ENCODE results near the gene ST7L.
A peak's percentile ranks its signal among the peaks of the same experiment; 100 is the strongest.

Gene ST7L

DNA sequence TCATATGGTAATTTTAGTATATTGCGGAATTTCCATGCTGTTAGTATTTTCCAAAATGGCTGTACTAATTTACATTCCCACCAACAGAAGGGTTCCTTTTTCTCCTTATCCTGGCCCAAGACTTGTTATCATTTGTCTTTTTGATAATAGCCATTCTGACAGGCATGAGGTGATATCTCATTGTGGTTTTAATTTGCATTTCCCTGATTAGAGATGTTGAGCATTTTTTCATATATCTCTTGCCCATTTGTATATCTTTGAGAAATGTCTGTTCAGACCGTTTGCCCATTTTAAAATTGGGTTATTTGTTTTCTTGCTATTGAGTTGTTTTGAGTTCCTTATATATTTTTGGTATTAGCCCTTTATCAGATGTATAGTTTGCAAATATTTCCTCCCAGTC, 14.7 kb upstream of the ST7L start:
- Histone ChIP-seq H3K23ac (ENCODE audit: low read length) (no peak overlapping the region), H2BK120ac (ENCODE audit: insufficient read depth, low read length, poor library complexity) (no peak overlapping the region), H2BK5ac (ENCODE audit: low read depth, low read length, poor library complexity) (no peak overlapping the region), H3K18ac (ENCODE audit: low read length) (no peak overlapping the region), H2AK5ac (ENCODE audit: low read length) (no peak overlapping the region), H4K12ac (ENCODE audit: low read depth, low read length) (no peak overlapping the region), H3K9ac (ENCODE audit: low read length) (no peak overlapping the region), H2BK12ac (ENCODE audit: low read length) (no peak overlapping the region), H4K91ac (ENCODE audit: low read depth, low read length) (no peak overlapping the region), H4K8ac (ENCODE audit: low read depth, low read length) (no peak overlapping the region), H3K4ac (ENCODE audit: low read depth, low read length) (no peak overlapping the region), H3K14ac (ENCODE audit: low read length) (no peak overlapping the region), H3K27ac (ENCODE audit: low read depth, low read length) (no peak overlapping the region), H3K4me2 (ENCODE audit: low read length) (no peak overlapping the region), H3K27me3 (ENCODE audit: insufficient read depth, low read length) (no peaks in the 10 kb centered on the region), H3K4me1 (ENCODE audit: control insufficient read depth in 1 of 2, insufficient read depth in 2 of 2, low read length in 2 of 2) (peaks cover 4 to 6% of the 10 kb centered on the region in 2 experiments), H2AFZ (ENCODE audit: insufficient read depth, low read length, poor library complexity) (no peak overlapping the region), H3K79me1 (ENCODE audit: low read length) (no peaks in the 10 kb centered on the region), H3K9me3 (ENCODE audit: insufficient read depth, low read depth, low read length) (no peaks in the 10 kb centered on the region), H3K79me2 (ENCODE audit: control insufficient read depth, insufficient read depth, low read length, poor library complexity) (peaks cover 7% of the 10 kb centered on the region), H3K36me3 (ENCODE audit: control insufficient read depth in 1 of 2, insufficient read depth in 2 of 2, low read length in 2 of 2) (peaks cover 2% of the 10 kb centered on the region in 2 experiments), H3K4me3 (ENCODE audit: low read depth, low read length) (no peak overlapping the region)
- no CpG with 5 or more reads among the region's 2 CpGs for WGBS (ENCODE audit: extremely low coverage, insufficient coverage, insufficient read length)
- no peak for DNase-seq

DNA sequence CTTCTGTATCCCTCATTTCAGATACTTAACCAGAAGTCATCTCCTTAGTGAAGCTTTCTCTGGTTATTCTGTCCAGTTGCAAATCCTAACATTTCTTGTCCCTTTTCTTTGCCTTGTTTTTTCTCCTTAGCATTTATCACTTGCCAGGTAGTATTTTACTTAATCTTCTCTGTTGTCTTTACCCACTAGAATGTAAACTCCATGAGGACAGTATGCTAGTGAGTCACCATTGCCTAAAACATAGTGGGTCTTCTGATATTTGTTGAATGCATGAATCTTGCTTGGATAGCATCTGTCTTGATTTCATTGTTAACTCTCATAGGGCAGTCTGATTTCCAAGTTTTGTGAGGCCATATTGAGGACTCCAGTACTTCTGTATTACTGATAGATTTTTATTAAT, 10.3 kb upstream of the ST7L start:
- DNase-seq, result no peak
- no peak overlapping the region for H2BK12ac ChIP-seq (ENCODE audit: low read length)
- no peak overlapping the region for H3K27ac ChIP-seq (ENCODE audit: low read depth, low read length)
- peak overlapping the region; percentile 79 for H3K4ac ChIP-seq (ENCODE audit: low read depth, low read length)
- H3K4me1 ChIP-seq (ENCODE audit: control insufficient read depth in 1 of 2, insufficient read depth in 2 of 2, low read length in 2 of 2), result peaks cover 0 to 2% of the 10 kb centered on the region in 2 experiments
- H3K27me3 ChIP-seq (ENCODE audit: insufficient read depth, low read length), result no peaks in the 10 kb centered on the region
- no peak overlapping the region for H2BK5ac ChIP-seq (ENCODE audit: low read depth, low read length, poor library complexity)
- H4K91ac ChIP-seq (ENCODE audit: low read depth, low read length), result no peak overlapping the region
- no peaks in the 10 kb centered on the region for H3K79me1 ChIP-seq (ENCODE audit: low read length)
- H3K36me3 ChIP-seq (ENCODE audit: control insufficient read depth in 1 of 2, insufficient read depth in 2 of 2, low read length in 2 of 2), result peaks cover 4 to 6% of the 10 kb centered on the region in 2 experiments
- no peak overlapping the region for H3K18ac ChIP-seq (ENCODE audit: low read length)
- H2AK5ac ChIP-seq (ENCODE audit: low read length), result no peak overlapping the region
- no peak overlapping the region for H2BK120ac ChIP-seq (ENCODE audit: insufficient read depth, low read length, poor library complexity)
- H3K79me2 ChIP-seq (ENCODE audit: control insufficient read depth, insufficient read depth, low read length, poor library complexity), result peaks cover 11% of the 10 kb centered on the region
- no peak overlapping the region for H3K4me3 ChIP-seq (ENCODE audit: low read depth, low read length)
- no peak overlapping the region for H4K12ac ChIP-seq (ENCODE audit: low read depth, low read length)
- H4K8ac ChIP-seq (ENCODE audit: low read depth, low read length), result no peak overlapping the region
- no peak overlapping the region for H3K9ac ChIP-seq (ENCODE audit: low read length)
- H3K23ac ChIP-seq (ENCODE audit: low read length), result no peak overlapping the region
- H2AFZ ChIP-seq (ENCODE audit: insufficient read depth, low read length, poor library complexity), result no peak overlapping the region
- H3K14ac ChIP-seq (ENCODE audit: low read length), result no peak overlapping the region
- no peaks in the 10 kb centered on the region for H3K9me3 ChIP-seq (ENCODE audit: insufficient read depth, low read depth, low read length)
- no peak overlapping the region for H3K4me2 ChIP-seq (ENCODE audit: low read length)

DNA sequence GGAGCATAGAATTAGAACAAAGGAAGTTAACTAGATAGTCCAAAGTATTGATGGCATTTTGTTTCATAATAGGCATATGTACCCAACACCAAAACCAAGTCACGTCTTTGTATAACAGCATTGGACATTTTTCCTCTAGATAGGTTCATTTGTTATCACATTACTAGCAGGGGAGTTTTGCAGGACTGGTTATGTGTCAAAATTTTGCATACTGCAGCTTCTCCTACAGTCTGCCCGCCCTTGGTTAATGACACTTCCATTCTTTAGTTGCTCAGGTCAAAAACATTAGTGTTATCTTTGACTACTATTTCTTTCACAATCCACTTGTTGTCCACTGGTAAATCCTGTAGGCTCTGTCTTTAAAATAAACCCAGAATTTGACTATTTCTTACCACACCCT, 9.6 kb upstream of the ST7L start:
- no peak overlapping the region for H4K12ac ChIP-seq (ENCODE audit: low read depth, low read length)
- WGBS (ENCODE audit: extremely low coverage, insufficient coverage, insufficient read length), result no CpG with 5 or more reads among the region's 2 CpGs
- no peaks in the 10 kb centered on the region for H3K9me3 ChIP-seq (ENCODE audit: insufficient read depth, low read depth, low read length)
- no peak overlapping the region for H2AFZ ChIP-seq (ENCODE audit: insufficient read depth, low read length, poor library complexity)
- no peak overlapping the region for H2AK5ac ChIP-seq (ENCODE audit: low read length)
- no peak overlapping the region for H3K27ac ChIP-seq (ENCODE audit: low read depth, low read length)
- H2BK5ac ChIP-seq (ENCODE audit: low read depth, low read length, poor library complexity), result no peak overlapping the region
- H3K4me2 ChIP-seq (ENCODE audit: low read length), result no peak overlapping the region
- peak overlapping the region; percentile 79 for H3K4ac ChIP-seq (ENCODE audit: low read depth, low read length)
- DNase-seq, result peak; percentile 17 to 57
- no peak overlapping the region for H3K9ac ChIP-seq (ENCODE audit: low read length)
- H3K79me1 ChIP-seq (ENCODE audit: low read length), result no peaks in the 10 kb centered on the region
- peaks cover 4 to 6% of the 10 kb centered on the region in 2 experiments for H3K36me3 ChIP-seq (ENCODE audit: control insufficient read depth in 1 of 2, insufficient read depth in 2 of 2, low read length in 2 of 2)
- no peaks in the 10 kb centered on the region for H3K27me3 ChIP-seq (ENCODE audit: insufficient read depth, low read length)
- no peak overlapping the region for H2BK12ac ChIP-seq (ENCODE audit: low read length)
- H4K91ac ChIP-seq (ENCODE audit: low read depth, low read length), result no peak overlapping the region
- no peak overlapping the region for H3K14ac ChIP-seq (ENCODE audit: low read length)
- H3K23ac ChIP-seq (ENCODE audit: low read length), result no peak overlapping the region
- no peak overlapping the region for H3K18ac ChIP-seq (ENCODE audit: low read length)
- H3K4me3 ChIP-seq (ENCODE audit: low read depth, low read length), result no peak overlapping the region
- H4K8ac ChIP-seq (ENCODE audit: low read depth, low read length), result no peak overlapping the region
- peaks cover 0 to 2% of the 10 kb centered on the region in 2 experiments for H3K4me1 ChIP-seq (ENCODE audit: control insufficient read depth in 1 of 2, insufficient read depth in 2 of 2, low read length in 2 of 2)
- no peak overlapping the region for H2BK120ac ChIP-seq (ENCODE audit: insufficient read depth, low read length, poor library complexity)
- peaks cover 11% of the 10 kb centered on the region for H3K79me2 ChIP-seq (ENCODE audit: control insufficient read depth, insufficient read depth, low read length, poor library complexity)

DNA sequence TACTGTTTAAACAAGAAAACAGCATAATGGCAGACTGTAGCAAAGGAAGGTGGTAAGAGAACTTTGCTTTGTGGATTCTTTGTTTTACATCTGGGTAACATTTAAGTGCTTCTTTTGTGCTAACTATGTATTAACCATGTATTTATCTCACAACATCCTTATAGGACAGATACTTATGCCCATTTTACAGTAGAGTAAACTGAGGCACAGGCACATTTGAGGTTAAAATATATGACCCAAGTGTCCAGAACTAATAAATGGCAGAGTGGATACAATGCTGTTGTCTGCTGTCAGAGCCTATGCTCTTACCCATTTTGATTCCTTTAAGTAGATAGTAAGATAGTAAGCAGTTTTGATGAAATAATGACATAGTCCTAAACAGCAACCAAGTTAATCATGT, 7.9 kb upstream of the ST7L start:
- H3K4me3 ChIP-seq (ENCODE audit: low read depth, low read length), result no peak overlapping the region
- H2AFZ ChIP-seq (ENCODE audit: insufficient read depth, low read length, poor library complexity), result no peak overlapping the region
- no peak overlapping the region for H4K8ac ChIP-seq (ENCODE audit: low read depth, low read length)
- H2BK120ac ChIP-seq (ENCODE audit: insufficient read depth, low read length, poor library complexity), result no peak overlapping the region
- H3K14ac ChIP-seq (ENCODE audit: low read length), result no peak overlapping the region
- H2AK5ac ChIP-seq (ENCODE audit: low read length), result no peak overlapping the region
- H3K27ac ChIP-seq (ENCODE audit: low read depth, low read length), result no peak overlapping the region
- no peaks in the 10 kb centered on the region for H3K27me3 ChIP-seq (ENCODE audit: insufficient read depth, low read length)
- peak overlapping the region; percentile 91 for H3K4ac ChIP-seq (ENCODE audit: low read depth, low read length)
- H3K4me1 ChIP-seq (ENCODE audit: control insufficient read depth in 1 of 2, insufficient read depth in 2 of 2, low read length in 2 of 2), result no peaks in the 10 kb centered on the region
- no peak overlapping the region for H3K4me2 ChIP-seq (ENCODE audit: low read length)
- H2BK5ac ChIP-seq (ENCODE audit: low read depth, low read length, poor library complexity), result no peak overlapping the region
- no peak overlapping the region for H2BK12ac ChIP-seq (ENCODE audit: low read length)
- H3K23ac ChIP-seq (ENCODE audit: low read length), result no peak overlapping the region
- H4K12ac ChIP-seq (ENCODE audit: low read depth, low read length), result no peak overlapping the region
- no peak overlapping the region for H3K18ac ChIP-seq (ENCODE audit: low read length)
- H3K9ac ChIP-seq (ENCODE audit: low read length), result no peak overlapping the region
- no peak overlapping the region for H4K91ac ChIP-seq (ENCODE audit: low read depth, low read length)
- no peaks in the 10 kb centered on the region for H3K9me3 ChIP-seq (ENCODE audit: insufficient read depth, low read depth, low read length)
- no peak for DNase-seq
- H3K79me2 ChIP-seq (ENCODE audit: control insufficient read depth, insufficient read depth, low read length, poor library complexity), result peaks cover 13% of the 10 kb centered on the region
- H3K36me3 ChIP-seq (ENCODE audit: control insufficient read depth in 1 of 2, insufficient read depth in 2 of 2, low read length in 2 of 2), result peaks cover 4 to 6% of the 10 kb centered on the region in 2 experiments
- no peaks in the 10 kb centered on the region for H3K79me1 ChIP-seq (ENCODE audit: low read length)
